ENCODE results near the gene KIF25.
"Not testable (repeated sequence)": the region's sequence is repeated elsewhere in the genome, so short reads cannot be mapped to it uniquely, and the experiment has no call there.

KIF25 gene

GRCh38 chr6:168073937-168074730 is 76.7 kb downstream of the KIF25 start:
- no peak for DNase-seq

GRCh38 chr6:168075216-168075615 is 77.7 kb downstream of the KIF25 start:
- no peak for DNase-seq

- no peak for DNase-seq
Measured at GRCh38 chr6:168075787-168076202, 78.3 kb downstream of the KIF25 start.

GRCh38 chr6:168077401-168077800 is 79.9 kb downstream of the KIF25 start:
- DNase-seq: not testable (repeated sequence)

- no peak for DNase-seq
Measured at GRCh38 chr6:168078175-168078942, 80.9 kb downstream of the KIF25 start.

- DNase-seq: no peak
Measured at GRCh38 chr6:168078943-168079405, 81.5 kb downstream of the KIF25 start, which contains the start of gene FRMD1. Gene FRMD1 (minus strand): TSS chr6:168079212. CDS start chr6:168079094, 118 bp downstream.

- DNase-seq: no peak
Measured at GRCh38 chr6:168080393-168081077, 83.1 kb downstream of the KIF25 start.

- DNase-seq: no peak
Measured at GRCh38 chr6:168081858-168082546, 84.5 kb downstream of the KIF25 start.

- DNase-seq: no peak
Measured at GRCh38 chr6:168082860-168083513, 85.5 kb downstream of the KIF25 start.

GRCh38 chr6:168083514-168083885 is 86.0 kb downstream of the KIF25 start:
- DNase-seq: no peak

GRCh38 chr6:168084465-168085160 is 87.1 kb downstream of the KIF25 start:
- DNase-seq: no peak

- no peak for DNase-seq
Measured at GRCh38 chr6:168086066-168086465, 88.6 kb downstream of the KIF25 start.

GRCh38 chr6:168086616-168087015 is 89.1 kb downstream of the KIF25 start:
- no peak for DNase-seq

- no peak for DNase-seq
Measured at GRCh38 chr6:168087436-168088160, 90.1 kb downstream of the KIF25 start.

- no peak for DNase-seq
Measured at GRCh38 chr6:168088161-168089053, 90.9 kb downstream of the KIF25 start.

GRCh38 chr6:168089186-168090063 is 92.0 kb downstream of the KIF25 start:
- no peak for DNase-seq

- no peak for DNase-seq
Measured at GRCh38 chr6:168090064-168090690, 92.7 kb downstream of the KIF25 start.

GRCh38 chr6:168090706-168091105 is 93.2 kb downstream of the KIF25 start:
- no peak for DNase-seq
